ENCODE measurements around the gene CATSPERB.

CATSPERB gene

GRCh38 chr14:91573528-91573893 is 158.4 kb downstream of the CATSPERB start:
- Histone ChIP-seq H3K9me3 (ENCODE audit: control insufficient read depth, insufficient read depth, low read depth, low read length) (no peaks in the 10 kb centered on the region), H3K27ac (ENCODE audit: extremely low read depth, low read depth, low read length) (no peak overlapping the region), H3K36me3 (ENCODE audit: control insufficient read depth in 2 of 2, insufficient read depth in 1 of 2, low read length in 2 of 2) (no peaks in the 10 kb centered on the region), H3K4me1 (ENCODE audit: control insufficient read depth, insufficient read depth, low read length) (no peaks in the 10 kb centered on the region), H3K4me3 (ENCODE audit: low read depth, low read length) (peak overlapping the region; percentile 50)
- ChIA-PET POLR2A (no interaction called here), CTCF (no interaction called here)
- TF ChIP-seq ZNF398 (tag by site-specific recombination; IDR thresholded peaks at IDR 0.05) (peak; percentile 72), ZNF48 (tag by site-specific recombination; IDR thresholded peaks at IDR 0.05) (no peak), ZNF366 (tag by site-specific recombination; conservative IDR thresholded peaks at IDR 0.05) (0 out of 2 replicates have a peak, but pooled peaks have one; percentile 29), GLI4 (tag by site-specific recombination; IDR thresholded peaks at IDR 0.05) (peak; percentile 95; the same call in 1 of the 2 replicates)

GRCh38 chr14:91570021-91570420 is 161.9 kb downstream of the CATSPERB start:
- POLR2A ChIA-PET, result no interaction called here
- Histone ChIP-seq H3K9me3 (ENCODE audit: control insufficient read depth, insufficient read depth, low read depth, low read length) (no peaks in the 10 kb centered on the region), H3K4me1 (ENCODE audit: control insufficient read depth, insufficient read depth, low read length) (no peaks in the 10 kb centered on the region), H3K4me3 (ENCODE audit: low read depth, low read length) (no peak overlapping the region), H3K36me3 (ENCODE audit: control insufficient read depth in 2 of 2, insufficient read depth in 1 of 2, low read length in 2 of 2) (no peaks in the 10 kb centered on the region), H3K27ac (ENCODE audit: extremely low read depth, low read depth, low read length) (no peak overlapping the region)
- CTCF ChIA-PET, result no interaction called here
- no peak for TF ChIP-seq GFI1B (tag by site-specific recombination; IDR thresholded peaks at IDR 0.05)

- no peaks in the 10 kb centered on the region for H3K4me1 ChIP-seq (ENCODE audit: control insufficient read depth, insufficient read depth, low read length)
- no peaks in the 10 kb centered on the region for H3K9me3 ChIP-seq (ENCODE audit: control insufficient read depth, insufficient read depth, low read depth, low read length)
- H3K36me3 ChIP-seq (ENCODE audit: control insufficient read depth in 2 of 2, insufficient read depth in 1 of 2, low read length in 2 of 2), result no peaks in the 10 kb centered on the region
- 0 out of 2 replicates have a peak, but pooled peaks have one; percentile 37 for TF ChIP-seq ZNF366 (tag by site-specific recombination; conservative IDR thresholded peaks at IDR 0.05)
- no peak for TF ChIP-seq ZNF175 (tag by site-specific recombination; IDR thresholded peaks at IDR 0.05)
- no peak overlapping the region for H3K4me3 ChIP-seq (ENCODE audit: low read depth, low read length)
- H3K27ac ChIP-seq (ENCODE audit: extremely low read depth, low read depth, low read length), result no peak overlapping the region
- ChIA-PET POLR2A (no interaction called here), CTCF (no interaction called here)
These were observed 162.6 kb downstream of the CATSPERB start for GRCh38 chr14:91569301-91569700.

- H3K4me1 ChIP-seq (ENCODE audit: control insufficient read depth, insufficient read depth, low read length), result no peaks in the 10 kb centered on the region
- no peak for TF ChIP-seq ZNF37A (tag by site-specific recombination; IDR thresholded peaks at IDR 0.05)
- TF ChIP-seq ZNF311 (tag by site-specific recombination; IDR thresholded peaks at IDR 0.05; ENCODE audit: borderline replicate concordance), result no peak
- TF ChIP-seq ZNF639 (tag by site-specific recombination; IDR thresholded peaks at IDR 0.05), result no peak
- no peak for TF ChIP-seq ZNF692 (tag by site-specific recombination; IDR thresholded peaks at IDR 0.05)
- no peak for TF ChIP-seq MYNN (tag by site-specific recombination; IDR thresholded peaks at IDR 0.05; ENCODE audit: borderline replicate concordance)
- TF ChIP-seq ZNF175 (tag by site-specific recombination; IDR thresholded peaks at IDR 0.05), result no peak
- no peak for TF ChIP-seq GLI4 (tag by site-specific recombination; IDR thresholded peaks at IDR 0.05)
- no peak for TF ChIP-seq PRDM6 (tag by site-specific recombination; IDR thresholded peaks at IDR 0.05)
- no peak for TF ChIP-seq ZBTB26 (tag by site-specific recombination; optimal IDR thresholded peaks at IDR 0.05)
- no peak for TF ChIP-seq ZNF169 (tag by site-specific recombination; IDR thresholded peaks at IDR 0.05)
- TF ChIP-seq ZNF629 (tag by site-specific recombination; IDR thresholded peaks at IDR 0.05), result no peak
- TF ChIP-seq ZNF23 (tag by site-specific recombination; IDR thresholded peaks at IDR 0.05; ENCODE audit: borderline replicate concordance), result no peak
- no peak for TF ChIP-seq ZSCAN23 (tag by site-specific recombination; IDR thresholded peaks at IDR 0.05)
- TF ChIP-seq KLF8 (tag by site-specific recombination; IDR thresholded peaks at IDR 0.05), result no peak
- no peak for TF ChIP-seq ZFP3 (tag by site-specific recombination; IDR thresholded peaks at IDR 0.05; ENCODE audit: low read depth)
- no peak for TF ChIP-seq ZNF24 (tag by site-specific recombination; IDR thresholded peaks at IDR 0.05)
- ChIA-PET CTCF (no interaction called here), POLR2A (no interaction called here)
- no peak overlapping the region for H3K4me3 ChIP-seq (ENCODE audit: low read depth, low read length)
- no peaks in the 10 kb centered on the region for H3K36me3 ChIP-seq (ENCODE audit: control insufficient read depth in 2 of 2, insufficient read depth in 1 of 2, low read length in 2 of 2)
- no peak overlapping the region for H3K27ac ChIP-seq (ENCODE audit: extremely low read depth, low read depth, low read length)
- H3K9me3 ChIP-seq (ENCODE audit: control insufficient read depth, insufficient read depth, low read depth, low read length), result no peaks in the 10 kb centered on the region
These were observed 163.3 kb downstream of the CATSPERB start for GRCh38 chr14:91568626-91569025.

Data from HEK293 (cell line).